ENCODE measurements around the gene EEF2. TPM values are rescaled to one million over a fixed set of nuclear protein-coding genes. Genes with fewer than 3 reads are reported as not detected.

EEF2 gene
- total RNA-seq, 4 donors from 2014 or later: 1,701 to 2,714 (median 2,440) TPM

DNA sequence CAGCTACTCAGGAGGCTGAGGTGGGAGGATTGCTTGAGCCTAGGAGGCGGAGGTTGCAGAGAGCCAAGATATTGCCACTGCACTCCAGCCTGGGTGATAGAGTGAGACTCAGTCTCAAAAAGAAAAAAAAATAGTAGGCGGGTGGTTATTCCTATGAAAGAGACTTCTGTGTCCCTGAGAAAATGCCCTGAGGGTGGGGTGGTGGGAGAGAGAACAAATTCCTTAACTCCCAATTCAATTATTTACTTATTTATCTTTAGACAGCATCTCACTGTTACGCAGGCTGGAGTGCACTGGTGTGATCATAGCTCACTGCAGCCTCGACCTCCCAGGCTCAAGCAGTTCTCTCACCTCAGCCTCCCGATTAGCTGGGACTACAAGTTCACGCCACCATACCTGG lies 10.3 kb upstream of the EEF2 start:
- in situ Hi-C loops (cut with MboI; ENCODE audit: low sequenced_read_pairs in 4 of 4) (loop anchor here in 1 of 4 donors (10.0 kb wide), 1 partner anchor 139 kb away; no protein-coding TSS in a partner anchor), intact Hi-C loops (cut with DNase I; ENCODE audit: low total_unique reads) (no loop called here)
- H3K27ac ChIP-seq: no peak overlapping the region
- H3K9me3 ChIP-seq: no peaks in the 10 kb centered on the region
- no peak for TF ChIP-seq POLR2A (IDR thresholded peaks at IDR 0.05)
- TF ChIP-seq CTCF (IDR thresholded peaks at IDR 0.05 in 4 of 5, conservative IDR thresholded peaks at IDR 0.05 in 1 of 5): no peak
- H3K4me1 ChIP-seq: no peaks in the 10 kb centered on the region
- H3K27me3 ChIP-seq: no peaks in the 10 kb centered on the region
- H3K36me3 ChIP-seq: no peaks in the 10 kb centered on the region
- DNase-seq (no peak), ATAC-seq (no peak)
- H3K4me3 ChIP-seq: no peak overlapping the region

DNA sequence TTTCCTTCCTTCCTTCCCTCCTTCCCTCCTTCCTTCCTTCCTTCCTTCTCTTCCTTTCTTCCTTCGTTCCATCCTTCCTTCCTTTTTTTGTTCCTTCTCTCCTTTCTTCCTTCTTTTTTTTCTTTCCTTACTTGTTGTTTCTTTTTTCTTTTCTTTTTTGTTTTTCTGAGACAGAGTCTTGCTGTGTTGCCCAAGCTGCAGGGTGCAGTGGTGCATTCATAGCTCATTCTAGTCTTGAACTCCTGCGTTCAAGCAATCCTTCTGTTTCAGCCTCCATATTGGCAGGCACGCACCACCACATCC lies 5.5 kb upstream of the EEF2 start:
- DNase-seq (no peak), ATAC-seq (no peak)
- in situ Hi-C loops (cut with MboI; ENCODE audit: low sequenced_read_pairs in 4 of 4): loop anchor here in 1 of 4 donors (10.0 kb wide), 1 partner anchor 144 kb away; no protein-coding TSS in a partner anchor
- Histone ChIP-seq H3K36me3 (no peaks in the 10 kb centered on the region), H3K27ac (no peak overlapping the region), H3K9me3 (no peaks in the 10 kb centered on the region), H3K27me3 (no peaks in the 10 kb centered on the region), H3K4me3 (no peak overlapping the region), H3K4me1 (peaks cover 19 to 24% of the 10 kb centered on the region in 2 donors)
- intact Hi-C loops (cut with DNase I; ENCODE audit: low total_unique reads): no loop called here
- TF ChIP-seq CTCF (IDR thresholded peaks at IDR 0.05 in 4 of 5, conservative IDR thresholded peaks at IDR 0.05 in 1 of 5): no peak
- no peak for TF ChIP-seq POLR2A (IDR thresholded peaks at IDR 0.05)

DNA sequence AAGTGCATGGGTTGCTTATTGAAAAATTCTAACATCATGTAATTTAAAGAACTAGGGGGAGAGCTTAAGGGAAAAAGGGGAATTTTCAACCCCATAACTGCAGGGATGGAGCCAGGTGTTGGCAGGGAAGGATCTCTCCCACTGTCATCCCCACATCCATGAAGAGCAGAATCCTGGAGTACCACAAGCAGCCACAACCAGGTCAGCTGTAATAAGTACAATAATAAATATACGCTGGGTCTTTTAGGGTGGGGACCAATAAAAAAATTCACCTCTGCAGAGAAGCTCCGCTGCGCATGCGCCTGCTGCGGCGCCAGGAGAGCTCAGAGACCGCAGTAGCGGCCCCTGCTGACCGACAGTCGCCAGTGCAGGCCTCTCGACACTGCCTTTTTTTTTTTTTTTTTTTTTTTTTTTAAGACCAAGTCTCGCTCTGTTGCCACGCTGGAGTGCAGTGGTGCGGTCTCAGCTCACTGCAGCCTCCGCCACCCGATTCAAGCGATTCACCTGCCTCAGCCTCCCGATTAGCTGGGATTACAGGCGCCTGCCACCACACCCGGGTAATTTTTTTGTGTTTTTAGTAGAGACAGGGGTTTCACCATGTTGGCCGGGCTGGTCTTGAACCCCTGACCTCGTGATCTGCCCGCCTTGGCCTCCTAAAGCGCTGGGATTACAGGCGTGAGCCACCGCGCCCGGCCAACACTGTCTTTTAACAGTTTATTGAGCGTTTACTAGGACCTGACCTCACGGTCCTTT lies 2.5 kb upstream of the EEF2 start:
- in situ Hi-C loops (cut with MboI; ENCODE audit: low sequenced_read_pairs in 4 of 4): loop anchor here in 1 of 4 donors (10.0 kb wide), 1 partner anchor 77 kb away; the partner anchor contains the start of gene ZBTB7A
- ATAC-seq (peak in 1 of 2 donors; percentile 10), DNase-seq (peak; percentile 63 to 82)
- TF ChIP-seq CTCF (IDR thresholded peaks at IDR 0.05 in 4 of 5, conservative IDR thresholded peaks at IDR 0.05 in 1 of 5): peak; percentile 81 to 89 (median 85)
- no peak for TF ChIP-seq POLR2A (IDR thresholded peaks at IDR 0.05)
- peak overlapping the region in 3 of 4 donors; percentile 26 to 91 (median 89) for H3K27ac ChIP-seq
- H3K4me3 ChIP-seq: peak overlapping the region in 2 of 4 donors; percentile 10 to 31
- H3K27me3 ChIP-seq: no peaks in the 10 kb centered on the region
- H3K36me3 ChIP-seq: peaks cover 0 to 16% of the 10 kb centered on the region in 2 donors
- H3K4me1 ChIP-seq: peaks cover 36 to 44% of the 10 kb centered on the region in 2 donors
- intact Hi-C loops (cut with DNase I; ENCODE audit: low total_unique reads): loop anchor here (5.0 to 10.0 kb wide), 2 partner anchors 195 to 357 kb away; partner anchors contain the start of genes ANKRD24, MPND and SIRT6
- no peaks in the 10 kb centered on the region for H3K9me3 ChIP-seq

- peaks cover 0 to 29% of the 10 kb centered on the region in 2 donors for H3K36me3 ChIP-seq
- peak; percentile 46 to 47 for ATAC-seq
- intact Hi-C loops (cut with DNase I; ENCODE audit: low total_unique reads) (loop anchor here (1.0 to 10.0 kb wide), 3 partner anchors 153 to 358 kb away; partner anchors contain the start of genes ANKRD24, MPND and SIRT6), in situ Hi-C loops (cut with MboI; ENCODE audit: low sequenced_read_pairs in 4 of 4) (loop anchor here in 1 of 4 donors (10.0 kb wide), 1 partner anchor 78 kb away; the partner anchor contains the start of gene ZBTB7A)
- H3K27ac ChIP-seq: peak overlapping the region; percentile 89 to 100 (median 92)
- H3K4me1 ChIP-seq: peaks cover 39 to 44% of the 10 kb centered on the region in 2 donors
- DNase-seq: peak in 1 of 2 donors; percentile 44
- no peaks in the 10 kb centered on the region for H3K9me3 ChIP-seq
- TF ChIP-seq CTCF (IDR thresholded peaks at IDR 0.05 in 4 of 5, conservative IDR thresholded peaks at IDR 0.05 in 1 of 5) (peak; percentile 62 to 74 (median 67)), POLR2A (IDR thresholded peaks at IDR 0.05) (no peak)
- H3K27me3 ChIP-seq: no peaks in the 10 kb centered on the region
- H3K4me3 ChIP-seq: peak overlapping the region; percentile 79 to 99 (median 80)
Measured at GRCh38 chr19:3986260-3987041, 1.2 kb upstream of the EEF2 start.
